Heart left ventricle (tissue), 13 donors: ENCODE results near the gene PTGDS.

Source experiments
- POLR2A ChIP-seq, 2 donors: fragments of 450-650 bp; IDR thresholded peaks; one replicate each; pipeline ENCODE4 v1.6.1; 2017; ENCODE audit warnings: antibody characterized with exemption in 2 of 2, mild to moderate bottlenecking in 2 of 2, moderate library complexity in 2 of 2
- TF ChIP-seq, protein P1 (sequence below), 12 donors: fragments of 200-600 bp; sonication (generic) in 4 of 12; IDR thresholded peaks; one replicate each; pipeline versions ENCODE4 v1.5.0 to v1.8.0; 2018 to 2022; ENCODE audit warnings: antibody characterized with exemption in 12 of 12, mild to moderate bottlenecking in 5 of 12
- donor health status: ischemic (EF 13 %, LVEDD 7.1; RV severe dilation, severe dysfunction).
- donor health status: DM: no; HTN: yes; CAD: no.
- donor health status: DM: no; HTN: no; CAD: no.
- donor health status: ischemic (EF 25% LVEDD 6.9; RV normal size, moderate dysfunction).
- donor health status: ischemic (EF 25% LVEDD 5.7; RV mildly dilated, moderate dysfunction).
- donor health status: ischemic (EF 35%, LVEDD 5.7; RV mildly dilated, moderate dysfunction).
- donor health status: nonischemic (EF 11% LVEDD 7.7; RV severe dilation, severe dysfunction).
- donor health status: DM: yes; HTN: yes; CAD: no.
- donor health status: PGD.
- donor health status: ischemic (EF 29% LVEDD 5.4; RV normal size, mild dysfunction).
- donor health status: nonischemic (EF 23%, LVEDD 6.1; RV moderate dilation, normal function).

- TF ChIP-seq, protein P1, sequence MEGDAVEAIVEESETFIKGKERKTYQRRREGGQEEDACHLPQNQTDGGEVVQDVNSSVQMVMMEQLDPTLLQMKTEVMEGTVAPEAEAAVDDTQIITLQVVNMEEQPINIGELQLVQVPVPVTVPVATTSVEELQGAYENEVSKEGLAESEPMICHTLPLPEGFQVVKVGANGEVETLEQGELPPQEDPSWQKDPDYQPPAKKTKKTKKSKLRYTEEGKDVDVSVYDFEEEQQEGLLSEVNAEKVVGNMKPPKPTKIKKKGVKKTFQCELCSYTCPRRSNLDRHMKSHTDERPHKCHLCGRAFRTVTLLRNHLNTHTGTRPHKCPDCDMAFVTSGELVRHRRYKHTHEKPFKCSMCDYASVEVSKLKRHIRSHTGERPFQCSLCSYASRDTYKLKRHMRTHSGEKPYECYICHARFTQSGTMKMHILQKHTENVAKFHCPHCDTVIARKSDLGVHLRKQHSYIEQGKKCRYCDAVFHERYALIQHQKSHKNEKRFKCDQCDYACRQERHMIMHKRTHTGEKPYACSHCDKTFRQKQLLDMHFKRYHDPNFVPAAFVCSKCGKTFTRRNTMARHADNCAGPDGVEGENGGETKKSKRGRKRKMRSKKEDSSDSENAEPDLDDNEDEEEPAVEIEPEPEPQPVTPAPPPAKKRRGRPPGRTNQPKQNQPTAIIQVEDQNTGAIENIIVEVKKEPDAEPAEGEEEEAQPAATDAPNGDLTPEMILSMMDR (IDR thresholded peaks at IDR 0.05): no peak
- no peak for TF ChIP-seq POLR2A (IDR thresholded peaks at IDR 0.05)
These were observed 26.5 kb upstream of the PTGDS start for GRCh38 chr9:136950656-136951276.
